Large intestine (tissue), 3 donors: ENCODE measurements around the gene CFAP251. TPM values are rescaled to one million over a fixed set of nuclear protein-coding genes. Genes with fewer than 3 reads are reported as not detected.
"Not testable (repeated sequence)": the region's sequence is repeated elsewhere in the genome, so short reads cannot be mapped to it uniquely, and the experiment has no call there.

Experiments
- DNase-seq, 2 donors: peaks; one replicate each; pipeline versions ENCODE4 v3.0.0 to v3.0.0-alpha.2; 2013
- H3K27ac ChIP-seq: one replicate; pipeline ENCODE4 v1.5.1; 2013; ENCODE audit warnings: low read length
- H3K27me3 ChIP-seq: 2 replicates; pipeline ENCODE4 v1.6.1; 2013; ENCODE audit warnings: low read length; ENCODE audit not compliant: control insufficient read depth, insufficient read depth
- H3K36me3 ChIP-seq: 2 replicates; pipeline ENCODE4 v1.6.1; 2013; ENCODE audit warnings: low read length; ENCODE audit not compliant: control insufficient read depth, insufficient read depth
- H3K4me1 ChIP-seq: one replicate; pipeline ENCODE4 v1.6.1; 2013; ENCODE audit warnings: low read length; ENCODE audit not compliant: control insufficient read depth, insufficient read depth
- H3K4me3 ChIP-seq: one replicate; pipeline ENCODE4 v1.5.1; 2013; ENCODE audit warnings: low read length
- H3K9me3 ChIP-seq: one replicate; pipeline ENCODE4 v1.6.1; 2013; ENCODE audit warnings: mild to moderate bottlenecking, low read depth, low read length, moderate library complexity; ENCODE audit not compliant: control insufficient read depth
- WGBS: methylation state at CpG from one replicate; pipeline ENCODE4 v1.1.5; 2013; ENCODE audit warnings: low lambda C conversion rate; ENCODE audit not compliant: insufficient coverage; 5-methylcytosine and 5-hydroxymethylcytosine counted together
- polyA plus RNA-seq: library from polyadenylated mRNA; unstranded; fragments of 120-200 nt; gene quantifications from one replicate; pipeline ENCODE4 v1.2.1, GENCODE V29; 2013

Gene CFAP251
- polyA plus RNA-seq, 1 donor = 2.2 TPM

DNA sequence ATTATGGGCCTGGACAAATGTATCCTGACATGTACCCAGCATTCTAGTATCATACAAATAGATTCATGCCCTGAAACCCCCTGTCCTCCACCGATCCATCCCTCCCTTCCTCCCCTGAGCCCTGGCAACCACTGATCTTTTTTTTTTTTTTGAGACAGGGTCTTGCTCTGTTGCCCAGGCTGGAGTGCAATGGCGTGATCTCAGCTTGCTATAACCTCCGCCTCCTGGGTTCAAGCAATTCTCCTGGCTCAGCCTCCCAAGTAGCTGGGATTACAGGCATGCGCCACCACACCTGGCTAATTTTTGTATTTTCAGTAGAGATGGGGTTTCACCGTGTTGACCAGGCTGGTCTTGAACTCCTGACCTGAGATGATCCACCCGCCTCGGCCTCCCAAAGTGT lies 11.2 kb downstream of the CFAP251 start:
- not testable (repeated sequence) for H3K36me3 ChIP-seq, H3K9me3 ChIP-seq, H3K27me3 ChIP-seq, H3K4me3 ChIP-seq, H3K4me1 ChIP-seq, DNase-seq, H3K27ac ChIP-seq
- WGBS = no CpG with 5 or more reads among the region's 7 CpGs

DNA sequence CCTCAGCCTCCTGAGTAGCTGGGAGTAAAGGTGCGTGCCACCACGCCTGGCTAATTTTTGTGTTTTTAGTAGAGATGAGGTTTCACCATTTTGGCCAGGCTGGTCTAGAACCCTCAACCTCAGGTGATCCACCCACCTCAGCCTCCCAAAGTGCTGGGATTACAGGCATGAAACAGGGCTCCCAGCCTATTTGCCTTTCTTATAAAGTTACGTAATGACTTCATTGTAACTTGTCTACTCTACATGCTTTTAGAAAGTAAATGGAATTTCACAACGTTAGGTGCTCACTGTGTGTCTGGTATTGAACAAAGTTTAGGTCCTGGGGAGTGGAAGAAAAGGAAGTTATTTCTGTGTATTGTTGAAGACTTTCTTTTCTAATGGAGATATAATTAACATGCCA lies 12.5 kb downstream of the CFAP251 start:
- no peak overlapping the region for H3K27ac ChIP-seq
- H3K4me1 ChIP-seq = no peaks in the 10 kb centered on the region
- no peaks in the 10 kb centered on the region for H3K36me3 ChIP-seq
- H3K27me3 ChIP-seq = no peaks in the 10 kb centered on the region
- DNase-seq = no peak
- no CpG with 5 or more reads among the region's 4 CpGs for WGBS
- H3K9me3 ChIP-seq = no peaks in the 10 kb centered on the region
- H3K4me3 ChIP-seq = no peak overlapping the region

DNA sequence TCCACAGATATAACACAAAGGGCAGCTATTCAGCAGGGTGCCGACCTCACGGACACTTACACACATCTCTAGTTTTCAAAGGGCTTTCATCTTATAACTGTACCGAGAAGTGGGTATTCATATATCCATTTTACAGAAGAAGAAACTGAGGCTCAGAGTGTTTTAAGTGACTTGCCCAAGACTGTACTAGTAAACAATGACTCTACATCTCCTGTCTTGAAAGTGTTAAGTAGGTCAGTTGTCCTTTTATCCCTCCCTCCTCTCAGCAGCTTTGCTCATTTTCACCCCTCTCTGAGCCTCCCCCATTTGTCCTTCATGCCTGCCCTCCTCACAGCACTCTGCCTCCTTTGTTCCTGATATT lies 13.8 kb downstream of the CFAP251 start:
- no peaks in the 10 kb centered on the region for H3K9me3 ChIP-seq
- H3K27me3 ChIP-seq = no peaks in the 10 kb centered on the region
- no peak overlapping the region for H3K4me3 ChIP-seq
- no peaks in the 10 kb centered on the region for H3K36me3 ChIP-seq
- DNase-seq = no peak
- H3K4me1 ChIP-seq = no peaks in the 10 kb centered on the region
- WGBS = no CpG with 5 or more reads among the region's 3 CpGs
- no peak overlapping the region for H3K27ac ChIP-seq

DNA sequence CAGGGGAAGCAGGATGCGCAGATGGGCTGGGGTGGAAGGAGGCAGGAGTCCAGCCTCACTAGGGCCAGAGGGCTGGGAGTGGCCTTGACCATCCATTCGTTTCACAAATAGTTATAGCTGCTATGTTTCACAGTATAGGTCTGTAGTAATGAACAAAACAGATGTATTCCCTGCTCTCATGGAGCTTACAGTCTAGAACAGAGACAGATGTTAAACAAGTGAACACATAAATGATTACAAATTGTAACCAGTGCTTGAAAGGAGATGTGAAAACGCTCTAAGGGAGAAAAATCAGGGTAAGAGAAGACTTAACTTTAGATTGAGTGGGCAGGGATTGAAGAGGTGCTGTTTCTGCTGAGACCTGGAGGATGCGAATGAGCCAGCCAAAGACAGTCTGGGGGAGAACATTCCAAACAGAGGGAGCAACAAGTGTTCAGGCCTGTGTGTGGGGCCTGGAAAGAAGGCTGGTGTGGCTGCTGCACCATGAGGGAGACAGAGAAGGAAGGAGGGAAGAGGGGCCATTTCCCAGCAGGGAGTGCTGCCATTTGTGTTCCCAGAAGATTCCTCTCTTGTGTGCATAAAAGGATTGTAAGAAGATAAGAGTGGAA lies 14.6 kb downstream of the CFAP251 start:
- no peaks in the 10 kb centered on the region for H3K9me3 ChIP-seq
- H3K27ac ChIP-seq = no peak overlapping the region
- WGBS = no CpG with 5 or more reads among the region's 4 CpGs
- no peak for DNase-seq
- H3K4me1 ChIP-seq = no peaks in the 10 kb centered on the region
- H3K27me3 ChIP-seq = no peaks in the 10 kb centered on the region
- no peaks in the 10 kb centered on the region for H3K36me3 ChIP-seq
- H3K4me3 ChIP-seq = no peak overlapping the region

- no peak for DNase-seq
- WGBS = no CpG with 5 or more reads among the region's 17 CpGs
- no peak overlapping the region for H3K27ac ChIP-seq
- H3K36me3 ChIP-seq = no peaks in the 10 kb centered on the region
- no peaks in the 10 kb centered on the region for H3K9me3 ChIP-seq
- H3K4me1 ChIP-seq = no peaks in the 10 kb centered on the region
- no peak overlapping the region for H3K4me3 ChIP-seq
- no peaks in the 10 kb centered on the region for H3K27me3 ChIP-seq
Observed at GRCh38 chr12:121933522-121934308, 15.3 kb downstream of the CFAP251 start.

- no peak overlapping the region for H3K4me3 ChIP-seq
- WGBS = no CpG with 5 or more reads among the region's 2 CpGs
- H3K9me3 ChIP-seq = no peaks in the 10 kb centered on the region
- DNase-seq = no peak
- H3K27ac ChIP-seq = no peak overlapping the region
- no peaks in the 10 kb centered on the region for H3K27me3 ChIP-seq
- no peaks in the 10 kb centered on the region for H3K36me3 ChIP-seq
- no peaks in the 10 kb centered on the region for H3K4me1 ChIP-seq
Observed at GRCh38 chr12:121934309-121934664, 15.9 kb downstream of the CFAP251 start.

DNA sequence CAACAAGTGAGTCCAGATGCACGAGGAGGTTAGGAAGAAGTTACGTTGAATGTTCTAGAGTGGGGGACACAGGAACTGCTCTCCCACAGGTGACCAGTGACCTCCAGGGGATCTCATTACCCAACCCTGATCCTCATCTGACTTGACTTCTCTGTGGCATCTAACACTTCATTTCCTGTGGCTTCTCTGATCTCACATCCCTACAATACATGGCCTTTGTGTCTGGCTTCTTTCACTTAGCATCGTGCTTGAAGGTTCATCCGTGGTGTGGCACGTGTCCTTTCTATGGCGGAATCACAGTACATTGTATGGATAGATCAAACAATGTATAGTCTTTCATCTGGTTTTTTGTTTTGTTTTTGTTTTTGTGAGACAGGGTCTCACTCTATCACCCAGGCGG lies 19.3 kb downstream of the CFAP251 start:
- 100% methylated on average over 2 of the region's 7 CpGs for WGBS
- H3K4me3 ChIP-seq = no peak overlapping the region
- H3K4me1 ChIP-seq = no peaks in the 10 kb centered on the region
- no peak for DNase-seq
- H3K27ac ChIP-seq = no peak overlapping the region
- no peaks in the 10 kb centered on the region for H3K36me3 ChIP-seq
- no peaks in the 10 kb centered on the region for H3K27me3 ChIP-seq
- no peaks in the 10 kb centered on the region for H3K9me3 ChIP-seq

- H3K4me3 ChIP-seq = no peak overlapping the region
- H3K36me3 ChIP-seq = no peaks in the 10 kb centered on the region
- no peaks in the 10 kb centered on the region for H3K4me1 ChIP-seq
- H3K27ac ChIP-seq = no peak overlapping the region
- WGBS = no CpG with 5 or more reads among the region's 7 CpGs
- DNase-seq = peak; percentile 46 to 68
- no peaks in the 10 kb centered on the region for H3K27me3 ChIP-seq
- no peaks in the 10 kb centered on the region for H3K9me3 ChIP-seq
Observed at GRCh38 chr12:121939186-121939585, 20.8 kb downstream of the CFAP251 start.

GRCh38 chr12:121939992-121940766 lies 21.8 kb downstream of the CFAP251 start:
- Histone ChIP-seq H3K4me1 (no peaks in the 10 kb centered on the region), H3K9me3 (no peaks in the 10 kb centered on the region), H3K4me3 (no peak overlapping the region), H3K27me3 (no peaks in the 10 kb centered on the region), H3K36me3 (no peaks in the 10 kb centered on the region), H3K27ac (no peak overlapping the region)
- 86% methylated on average over 1 of the region's 4 CpGs for WGBS
- DNase-seq = no peak

- no peaks in the 10 kb centered on the region for H3K36me3 ChIP-seq
- DNase-seq = no peak
- H3K27me3 ChIP-seq = no peaks in the 10 kb centered on the region
- H3K4me3 ChIP-seq = no peak overlapping the region
- WGBS = 100% methylated on average over 2 of the region's 15 CpGs
- no peaks in the 10 kb centered on the region for H3K4me1 ChIP-seq
- no peaks in the 10 kb centered on the region for H3K9me3 ChIP-seq
- H3K27ac ChIP-seq = no peak overlapping the region
Observed at GRCh38 chr12:121942145-121942718, 23.8 kb downstream of the CFAP251 start.
